Measurements from ENCODE around the gene GBX2.

The GBX2 gene

DNA sequence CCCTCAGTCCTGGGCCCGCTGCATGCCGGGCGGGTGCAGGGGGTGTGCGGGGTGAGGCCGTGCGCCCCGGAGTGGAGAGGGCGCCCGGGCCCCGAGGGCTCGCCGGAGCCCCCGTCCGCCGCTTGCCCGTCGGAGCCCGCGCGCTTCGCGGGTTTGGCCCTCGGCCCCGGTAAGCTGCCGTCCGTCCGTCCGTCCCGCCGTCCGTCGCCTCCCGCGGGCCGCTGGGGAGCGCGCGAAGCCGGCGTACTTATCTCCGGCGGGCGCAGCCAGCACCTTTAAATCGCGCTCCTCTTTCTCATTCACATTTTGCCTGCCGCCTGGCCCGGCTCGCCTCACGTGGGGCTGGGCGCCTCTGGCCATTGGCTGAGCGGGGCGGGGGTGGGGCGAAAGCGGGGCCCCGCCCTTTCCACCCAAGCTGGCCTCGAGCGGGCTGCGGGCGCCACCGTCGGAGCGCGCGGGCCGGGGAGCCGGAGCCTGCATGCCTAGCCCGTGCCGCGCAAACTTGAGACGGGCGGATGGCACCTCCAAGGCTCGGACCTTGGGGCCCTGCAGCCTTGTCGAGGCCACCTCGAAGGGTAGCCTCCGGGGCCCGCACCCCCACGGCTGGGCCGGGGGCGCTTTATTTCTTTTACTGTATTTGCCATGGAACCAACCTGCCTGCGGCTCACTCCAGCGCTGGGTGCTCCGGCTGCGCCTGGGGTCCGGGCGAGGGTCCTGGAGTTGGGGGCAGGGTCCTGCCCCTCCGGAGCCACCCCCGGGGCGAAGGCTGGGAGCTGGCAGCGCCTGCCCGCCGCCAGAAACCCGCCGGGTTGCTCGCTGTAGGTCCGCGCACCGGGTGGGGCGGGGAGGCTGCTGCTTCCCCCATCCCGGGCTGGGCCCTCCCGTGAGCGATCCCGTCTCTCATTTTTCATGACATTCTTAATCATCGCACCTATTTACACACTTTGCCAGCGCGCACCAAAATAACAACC lies at the start of gene GBX2:
Gene GBX2 (minus strand): TSS at position 277 of the 971 bp plus-strand sequence. CDS start 415 bp downstream, outside the sequence.
- no peak for DNase-seq (ENCODE audit: low spot score)

DNA sequence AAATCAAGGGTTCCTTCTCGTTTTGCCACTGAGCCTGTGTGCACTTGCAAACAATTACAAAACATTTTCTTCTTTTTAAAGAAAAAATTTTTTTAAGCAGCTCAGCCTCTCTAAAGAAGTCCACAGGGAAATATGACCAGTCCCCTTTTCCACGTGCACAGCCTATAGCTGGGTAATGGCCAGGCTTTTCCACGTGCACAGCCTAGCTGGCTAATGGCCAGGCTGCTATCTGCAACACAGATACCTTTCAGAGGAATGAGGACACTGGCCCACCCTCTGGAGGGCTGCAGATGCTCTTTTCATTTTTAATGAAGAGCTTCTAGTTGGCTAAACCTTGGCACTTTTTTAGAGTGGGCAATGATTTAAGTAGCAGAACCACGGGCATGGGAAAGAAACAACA lies 49.7 kb upstream of the GBX2 start:
- DNase-seq (ENCODE audit: low spot score) = no peak

DNA sequence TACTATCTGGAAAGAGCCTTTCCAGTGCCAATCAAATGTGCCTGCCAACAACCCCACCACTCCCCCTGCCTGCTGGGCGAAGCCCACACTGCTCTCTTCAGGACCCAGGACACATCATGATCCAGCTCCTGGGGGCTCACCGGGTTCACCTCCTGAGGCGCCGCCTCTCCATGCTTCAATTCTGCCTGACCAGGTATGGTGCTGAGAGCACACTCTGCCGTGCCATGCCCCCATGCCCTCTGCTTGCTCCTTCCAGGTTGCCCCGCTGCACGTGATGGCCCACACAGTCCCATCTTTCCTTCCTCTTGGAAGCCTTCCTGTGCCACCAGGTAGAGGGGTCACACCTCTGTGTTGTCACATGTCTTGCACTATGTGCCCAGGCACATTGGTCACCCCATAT lies 48.5 kb upstream of the GBX2 start:
- DNase-seq (ENCODE audit: low spot score) = no peak

DNA sequence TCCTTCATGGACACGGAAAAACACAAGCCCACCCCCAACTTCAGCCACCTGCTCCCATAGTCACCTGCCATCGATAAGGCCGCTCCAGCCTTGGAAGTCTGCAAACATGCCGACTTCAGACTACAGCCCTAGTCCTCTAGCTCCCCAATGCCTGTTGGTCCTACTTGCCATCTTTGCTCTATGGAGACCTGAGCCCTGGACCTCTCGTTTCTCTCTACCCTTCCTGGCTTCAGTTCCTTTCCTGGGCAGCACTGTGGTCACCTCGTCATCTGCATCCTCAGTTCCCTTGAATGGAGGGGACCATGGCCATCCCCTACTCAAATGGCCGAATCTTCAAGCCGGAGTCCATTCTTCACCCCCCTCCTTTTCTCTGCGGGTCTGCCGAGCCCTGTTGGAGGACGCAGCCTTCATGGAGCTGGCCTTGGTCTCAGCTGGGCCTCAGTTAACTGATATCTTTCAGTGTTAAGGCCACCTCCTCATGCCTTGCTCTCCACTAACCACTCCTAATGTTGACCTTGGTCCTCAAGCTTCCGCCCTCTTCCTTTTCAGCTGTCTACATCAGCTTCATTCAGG lies 47.7 kb upstream of the GBX2 start:
- no peak for DNase-seq (ENCODE audit: low spot score)

DNA sequence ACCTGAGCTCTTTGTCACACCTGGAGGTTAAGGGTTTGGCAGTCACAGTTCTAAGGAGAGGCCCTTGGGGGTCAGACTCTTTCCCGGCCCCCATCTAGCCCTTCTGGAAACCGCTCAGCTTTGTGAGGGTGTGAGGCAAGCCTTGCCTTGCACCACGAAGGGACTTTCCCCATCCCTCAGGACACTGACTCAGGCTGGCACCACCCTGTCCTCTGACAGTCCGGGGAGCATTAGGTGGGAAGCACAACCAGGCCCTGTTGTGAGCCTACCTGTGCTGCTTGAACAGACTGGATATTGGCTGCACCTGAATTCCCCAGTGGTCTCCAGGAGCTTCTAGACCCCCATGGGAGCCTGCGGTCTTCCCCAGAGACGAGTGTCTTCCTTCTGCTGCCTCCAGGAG lies 47.0 kb upstream of the GBX2 start:
- DNase-seq (ENCODE audit: low spot score) = no peak

DNA sequence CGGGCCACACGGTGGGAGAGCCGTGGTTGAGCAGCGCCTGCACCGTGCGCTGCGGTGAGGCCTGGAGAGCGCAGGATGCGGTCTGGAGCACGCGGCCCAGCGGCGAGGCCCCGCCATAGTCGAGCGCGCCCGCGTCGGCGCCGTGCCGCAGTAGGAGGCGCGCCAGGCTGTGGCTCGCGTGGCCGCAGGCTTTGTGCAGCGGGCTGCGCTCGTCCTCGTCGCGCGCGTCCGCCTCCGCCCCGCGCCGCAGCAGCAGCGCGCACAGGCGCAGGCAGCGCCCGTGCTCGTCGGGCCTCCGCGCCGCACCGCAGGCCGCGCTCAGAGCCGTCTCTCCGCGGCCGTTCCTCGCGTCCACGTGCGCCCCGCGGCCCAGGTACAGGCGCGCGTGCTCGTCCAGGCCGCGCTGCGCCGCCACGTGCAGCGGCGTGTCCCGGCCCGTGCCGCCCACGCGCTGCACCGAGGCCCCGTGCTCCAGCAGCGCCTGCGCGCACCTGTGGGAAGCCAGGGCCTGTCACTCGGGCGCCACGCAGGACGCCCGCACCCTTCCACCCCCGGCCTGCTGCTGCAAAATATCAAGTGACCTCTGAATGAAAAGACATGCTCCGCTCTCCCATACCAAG lies 46.3 kb upstream of the GBX2 start:
- DNase-seq (ENCODE audit: low spot score) = no peak

DNA sequence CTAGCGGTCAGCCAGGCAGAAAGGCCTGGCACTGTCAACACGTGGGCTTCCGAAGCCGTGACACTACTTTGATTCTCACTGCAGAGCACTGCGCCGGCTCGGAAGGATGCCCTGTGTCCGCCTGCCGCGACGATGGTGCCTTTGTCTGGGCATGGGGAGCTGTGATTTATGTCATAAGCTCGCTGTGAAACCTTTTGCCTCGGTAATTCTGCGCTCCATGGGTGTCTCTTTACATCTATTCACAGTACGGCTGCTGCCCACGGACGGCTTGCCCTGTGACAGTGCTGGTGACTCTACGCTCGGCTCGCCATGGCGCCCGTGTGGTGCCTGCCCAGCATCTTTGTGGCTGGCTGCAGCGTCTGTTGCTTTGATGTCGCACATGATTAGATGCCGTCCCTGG lies 43.1 kb upstream of the GBX2 start:
- DNase-seq (ENCODE audit: low spot score) = no peak

DNA sequence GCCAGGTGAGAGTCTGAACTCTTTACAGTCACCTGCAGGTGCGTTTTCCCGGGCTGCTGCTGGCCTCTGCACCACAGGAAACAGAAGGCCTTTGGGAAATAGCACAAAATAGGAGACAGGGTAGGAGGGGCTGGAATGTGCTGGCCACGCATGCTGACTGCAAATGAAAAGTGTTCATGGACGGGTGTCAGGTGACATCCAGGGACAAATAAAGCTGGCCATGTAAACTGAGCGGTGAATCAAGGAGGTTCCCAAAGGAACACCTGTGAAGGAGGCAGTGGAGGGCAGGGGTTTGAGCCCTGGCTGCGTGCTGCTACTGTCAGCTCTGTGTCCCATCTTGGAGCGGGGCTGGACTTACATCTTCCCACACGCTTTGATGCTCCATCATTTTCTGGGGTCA lies 42.4 kb upstream of the GBX2 start:
- DNase-seq (ENCODE audit: low spot score) = no peak

DNA sequence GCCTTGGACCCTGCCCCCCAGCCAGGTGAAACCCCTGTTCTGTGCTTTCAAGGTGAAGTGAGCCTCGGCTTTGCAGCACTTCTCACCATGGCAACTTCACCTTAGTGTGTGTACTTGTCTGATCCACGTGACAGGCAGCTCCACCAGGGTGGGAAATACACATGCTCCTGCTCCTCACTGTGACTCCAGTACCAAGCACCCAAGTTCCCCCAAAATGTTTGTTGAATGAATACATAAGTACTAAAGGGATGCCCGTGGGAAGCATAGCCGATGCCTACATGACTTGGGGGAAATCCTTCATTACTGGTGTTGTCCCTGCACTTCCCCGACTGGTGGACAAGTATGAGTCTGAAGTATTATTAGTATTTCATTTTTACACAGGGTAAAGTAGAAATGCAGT lies 41.8 kb upstream of the GBX2 start:
- no peak for DNase-seq (ENCODE audit: low spot score)

DNA sequence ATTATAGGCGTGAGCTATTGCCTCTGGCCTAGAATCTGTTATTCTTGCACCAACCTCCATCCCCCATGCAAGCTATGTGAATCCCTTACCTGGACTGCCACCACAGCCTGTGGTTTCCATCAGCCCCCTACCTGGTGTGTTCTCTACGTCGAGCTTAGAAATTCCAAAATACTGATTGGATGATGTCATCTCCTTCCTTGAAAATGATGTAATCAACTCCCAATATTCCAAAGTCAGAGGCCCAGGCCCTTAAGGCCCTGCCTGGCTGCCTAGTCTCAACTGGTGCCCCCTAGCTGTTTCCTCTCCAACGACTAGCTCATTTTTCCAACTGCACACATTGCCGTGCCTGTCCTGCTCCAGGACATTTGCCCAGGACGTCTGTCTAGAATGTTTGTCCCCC lies 41.3 kb upstream of the GBX2 start:
- DNase-seq (ENCODE audit: low spot score) = no peak

DNA sequence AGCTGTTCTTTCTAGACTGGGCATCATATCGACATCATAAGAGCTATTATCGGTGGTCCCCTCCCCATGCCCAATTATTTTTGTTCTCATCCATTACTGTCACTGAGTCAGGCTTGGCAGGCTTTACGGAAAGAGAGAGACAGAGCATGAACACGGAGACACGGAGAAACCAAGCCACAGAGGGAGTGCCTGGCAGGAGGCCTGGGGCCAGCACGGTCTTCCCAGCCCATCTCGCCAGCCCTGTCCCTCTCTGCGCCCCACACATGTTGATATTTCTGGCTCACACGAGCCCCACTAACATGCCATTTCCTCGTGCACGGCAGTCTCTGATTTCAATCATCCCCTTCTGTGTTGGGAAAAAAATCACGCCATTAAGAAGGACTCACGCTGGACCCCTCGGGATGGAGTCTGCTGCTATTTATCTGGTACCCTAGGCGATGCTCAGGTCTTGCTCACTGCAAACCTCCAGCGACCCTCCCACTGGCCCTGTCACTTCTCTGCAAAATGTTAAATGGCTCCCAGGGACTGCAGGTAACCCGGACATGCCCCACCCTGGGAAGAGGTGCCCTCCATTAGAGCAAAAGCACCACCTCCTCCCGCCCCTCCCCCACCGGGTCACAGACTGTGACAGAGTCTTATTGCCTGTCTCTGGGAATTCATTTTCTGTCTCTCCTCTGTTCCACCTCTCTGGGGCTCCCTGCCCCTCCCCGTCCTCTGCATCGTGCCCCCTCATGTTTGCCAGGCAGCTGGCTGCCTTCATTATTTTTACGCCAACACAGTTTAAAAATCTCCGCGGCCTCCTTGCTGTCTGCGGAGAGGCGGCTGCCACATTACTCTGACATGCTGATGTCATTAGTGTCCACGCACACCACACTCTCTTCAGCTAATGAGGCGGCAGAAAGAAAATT lies 40.1 kb upstream of the GBX2 start:
- DNase-seq (ENCODE audit: low spot score) = no peak

DNA sequence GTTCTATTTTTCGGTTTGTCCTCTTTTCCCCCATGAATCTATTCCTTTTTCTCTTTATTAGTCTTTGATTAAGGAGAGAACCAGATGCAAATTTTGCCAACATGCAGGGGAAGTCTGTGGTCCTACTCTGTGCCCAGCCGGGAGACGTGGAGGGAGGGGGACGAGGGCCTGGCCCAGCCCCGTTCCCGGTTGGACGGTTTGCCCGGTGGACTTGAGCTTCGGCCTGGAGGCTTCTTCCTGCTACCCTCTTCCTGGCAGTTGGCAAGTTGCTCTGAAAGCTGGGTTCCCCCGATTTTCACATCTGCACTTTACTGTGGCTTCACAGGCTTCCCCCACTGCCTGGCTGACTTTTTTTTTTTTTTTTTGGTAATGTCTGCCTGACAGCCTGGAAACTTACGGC lies 39.3 kb upstream of the GBX2 start:
- DNase-seq (ENCODE audit: low spot score) = no peak

DNA sequence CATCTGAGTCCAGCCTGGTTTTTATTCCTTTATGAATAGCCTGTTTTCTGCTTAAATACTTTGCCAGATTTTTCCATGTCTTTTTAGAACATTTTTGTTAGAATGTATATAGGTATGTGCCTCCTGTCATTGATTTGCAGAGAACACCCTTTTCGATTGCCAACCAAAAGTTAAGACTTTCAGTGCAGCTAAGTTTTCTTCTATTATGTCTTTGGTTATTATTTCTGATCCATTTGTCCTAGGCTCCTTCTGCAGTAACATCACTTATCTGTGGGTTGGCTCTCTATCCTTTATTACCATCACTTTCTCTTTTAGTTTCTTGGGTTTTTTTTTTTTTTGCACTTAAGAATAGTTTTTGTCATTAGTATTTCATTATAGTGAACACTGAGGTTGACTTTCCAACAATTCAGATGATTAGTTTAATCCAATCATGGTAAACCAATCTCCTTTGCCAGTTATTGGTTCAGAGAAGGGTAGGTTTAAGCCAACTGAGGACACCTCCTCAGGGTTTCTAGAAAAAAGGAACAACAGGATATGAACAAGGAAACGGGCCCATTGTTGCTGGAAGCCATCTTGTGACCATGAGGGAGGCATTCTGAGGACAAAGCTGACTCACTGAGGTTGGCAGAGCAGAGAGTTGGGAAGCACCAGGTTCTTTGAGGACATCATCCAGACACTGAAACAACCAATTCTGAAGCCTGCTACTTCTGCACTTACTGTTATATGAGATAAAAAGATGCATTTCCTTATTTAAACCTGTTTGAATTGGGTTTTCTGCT lies 37.9 kb upstream of the GBX2 start:
- DNase-seq (ENCODE audit: low spot score) = no peak

DNA sequence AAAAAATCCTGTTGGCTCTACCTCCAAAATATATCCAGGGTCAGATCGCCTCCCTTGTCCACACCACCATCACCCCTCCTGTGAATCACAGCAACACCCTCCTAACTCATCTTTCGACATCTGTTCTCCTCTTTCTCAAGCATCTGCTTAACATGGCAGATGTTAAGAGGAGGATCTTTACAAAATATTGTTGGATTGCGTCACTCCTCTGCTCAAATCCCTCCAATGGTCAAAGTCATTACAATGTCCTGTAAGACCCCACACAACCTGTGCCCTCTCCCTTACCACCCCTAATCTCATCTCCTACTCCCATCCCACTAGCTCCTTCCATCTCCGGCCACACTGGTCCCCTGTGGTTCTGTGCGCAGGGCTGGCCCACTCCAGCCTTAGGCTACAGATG lies 36.8 kb upstream of the GBX2 start:
- no peak for DNase-seq (ENCODE audit: low spot score)

DNA sequence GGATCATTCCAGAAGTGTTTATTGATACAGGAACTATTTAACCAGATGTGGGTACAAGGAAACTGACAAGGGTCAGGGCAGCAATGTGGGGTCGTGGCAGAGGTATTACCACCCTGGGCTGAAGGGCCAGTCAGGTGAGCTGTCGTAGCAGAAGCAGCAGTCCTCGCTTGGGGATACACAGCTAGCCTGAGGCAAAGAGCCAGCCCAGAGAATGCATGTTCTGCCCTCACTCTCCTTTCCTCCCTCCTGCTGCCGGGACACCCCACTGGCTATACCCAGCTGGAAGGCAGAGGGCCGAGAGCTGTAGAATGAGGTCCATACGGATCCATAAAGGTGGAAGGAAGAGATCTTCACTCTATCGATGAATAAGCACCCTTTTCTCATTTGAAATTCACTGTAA lies 32.2 kb upstream of the GBX2 start:
- no peak for DNase-seq (ENCODE audit: low spot score)

DNA sequence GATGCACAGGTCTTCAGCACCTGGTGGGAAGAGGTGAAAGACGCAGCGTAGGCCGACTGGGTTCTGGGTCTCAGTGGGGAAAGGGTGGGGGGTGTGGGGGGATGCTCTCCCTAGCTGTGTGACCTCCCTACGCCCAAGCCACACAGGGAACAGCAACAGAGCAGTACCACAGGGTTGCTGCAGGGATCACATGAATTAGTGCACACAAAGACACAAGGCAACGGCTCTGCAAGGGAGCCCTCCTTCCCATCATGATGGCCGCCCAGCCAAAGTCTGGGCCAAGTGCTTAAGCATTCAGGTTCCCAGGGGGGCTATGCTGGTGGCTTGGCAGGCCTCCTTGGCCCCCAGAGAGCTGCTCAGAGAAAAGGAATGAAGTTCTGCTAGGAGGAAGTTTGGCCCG lies 28.2 kb upstream of the GBX2 start:
- DNase-seq (ENCODE audit: low spot score) = no peak

DNA sequence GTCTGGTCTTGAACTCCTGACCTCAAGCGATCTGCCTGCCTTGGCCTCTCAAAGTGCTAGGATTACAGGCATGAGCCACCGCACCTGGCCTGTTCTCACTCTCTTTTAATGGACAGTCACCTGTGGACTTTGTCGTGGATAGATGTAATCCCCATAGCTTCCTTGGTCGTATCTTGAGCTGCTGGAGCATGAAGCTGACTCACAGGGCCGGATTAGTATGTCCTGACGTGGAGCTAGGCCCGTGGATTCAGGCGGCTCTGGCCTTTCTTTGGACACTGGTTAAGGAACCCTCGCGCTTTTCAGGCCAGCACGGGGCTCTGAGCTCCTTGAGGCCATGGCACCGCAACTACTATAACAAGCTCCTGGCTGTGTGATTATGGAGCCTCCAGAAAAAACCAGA lies 27.5 kb upstream of the GBX2 start:
- DNase-seq (ENCODE audit: low spot score) = no peak

DNA sequence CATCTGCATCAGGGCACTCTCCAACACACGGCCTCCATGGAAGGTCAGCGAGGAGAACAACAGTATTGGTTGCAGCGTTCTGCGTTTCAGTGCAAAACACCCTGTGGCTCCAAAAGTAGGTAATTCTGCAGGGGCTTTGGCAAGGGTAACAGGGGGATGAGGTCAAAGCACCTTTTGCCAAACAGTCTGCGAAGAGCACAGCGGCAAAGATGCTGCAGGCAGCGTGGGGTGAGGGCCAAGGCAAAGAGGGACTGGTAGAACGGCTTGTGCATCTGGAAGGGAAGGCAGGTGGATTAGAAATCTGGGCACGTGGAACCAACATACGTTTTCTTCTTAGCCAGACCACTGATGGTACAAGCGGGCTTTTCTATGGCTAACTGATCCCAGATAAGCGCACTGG lies 26.6 kb upstream of the GBX2 start:
- DNase-seq (ENCODE audit: low spot score) = no peak

DNA sequence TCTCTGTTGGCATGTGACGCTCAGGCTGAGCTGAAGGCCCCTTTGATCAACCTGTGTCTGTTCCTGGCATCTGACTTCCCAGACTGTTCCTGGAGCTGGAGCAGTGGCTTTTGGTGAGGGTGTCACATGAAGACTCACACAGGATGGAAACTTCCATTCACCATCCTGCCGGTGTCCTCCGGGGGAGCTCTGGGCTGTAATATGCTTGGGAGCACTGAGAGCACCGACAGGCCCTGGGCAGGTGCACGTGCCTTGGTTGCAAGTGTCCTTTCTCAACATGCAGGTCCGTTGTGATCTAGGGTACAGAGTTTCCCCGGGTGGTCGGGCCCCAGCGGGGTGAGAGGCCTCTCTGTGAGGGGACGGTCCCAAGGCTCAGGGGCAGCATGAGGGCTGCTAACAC lies 24.8 kb upstream of the GBX2 start:
- no peak for DNase-seq (ENCODE audit: low spot score)

DNA sequence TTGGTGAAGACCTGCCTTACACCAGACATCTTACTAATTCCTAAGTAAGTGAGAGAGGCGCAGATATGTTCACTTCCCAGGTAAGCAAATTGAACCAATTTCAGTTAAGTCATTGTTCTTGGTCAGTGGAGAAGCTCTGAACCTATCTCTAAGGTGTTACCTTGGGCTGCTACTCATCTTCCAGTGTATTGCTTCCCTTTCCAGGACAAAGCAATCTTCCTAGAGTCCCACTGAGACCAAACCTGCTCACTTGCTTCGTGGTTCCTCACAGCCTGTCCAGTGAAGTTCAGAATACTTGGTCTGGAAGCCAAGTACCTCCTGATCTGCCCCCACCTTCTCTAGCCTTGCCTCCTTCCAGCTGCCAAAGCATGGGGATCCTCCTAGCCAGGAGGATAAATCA lies 22.5 kb upstream of the GBX2 start:
- DNase-seq (ENCODE audit: low spot score) = no peak

DNA sequence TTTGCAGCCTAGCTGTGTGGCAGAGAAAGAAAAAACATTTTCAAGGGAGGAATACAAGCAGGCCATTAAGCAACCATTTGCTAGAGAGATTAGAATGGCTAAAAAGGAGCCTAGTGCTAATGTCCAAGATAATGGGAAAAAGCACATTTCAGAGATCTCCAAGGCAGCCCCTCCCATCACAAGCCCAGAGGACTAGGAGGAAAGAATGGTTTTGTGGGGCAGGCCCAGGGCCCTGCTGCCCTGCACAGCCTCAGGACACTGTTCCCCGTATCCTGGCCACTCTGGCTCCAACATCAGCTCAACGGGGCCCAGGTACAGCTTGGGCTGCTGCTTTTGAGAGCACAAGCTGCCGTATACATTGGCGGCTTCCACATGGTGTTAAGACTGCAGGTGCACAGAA lies 16.5 kb upstream of the GBX2 start:
- no peak for DNase-seq (ENCODE audit: low spot score)
